ENCODE results near the gene FXYD1. TPM values are rescaled to one million over a fixed set of nuclear protein-coding genes. Genes with fewer than 3 reads are reported as not detected.

FXYD1 gene
- total and polyA plus RNA-seq, 2 donors (not counting 3 experiments of a cell fraction or from before 2014, with no cell fraction given) = not detected

DNA sequence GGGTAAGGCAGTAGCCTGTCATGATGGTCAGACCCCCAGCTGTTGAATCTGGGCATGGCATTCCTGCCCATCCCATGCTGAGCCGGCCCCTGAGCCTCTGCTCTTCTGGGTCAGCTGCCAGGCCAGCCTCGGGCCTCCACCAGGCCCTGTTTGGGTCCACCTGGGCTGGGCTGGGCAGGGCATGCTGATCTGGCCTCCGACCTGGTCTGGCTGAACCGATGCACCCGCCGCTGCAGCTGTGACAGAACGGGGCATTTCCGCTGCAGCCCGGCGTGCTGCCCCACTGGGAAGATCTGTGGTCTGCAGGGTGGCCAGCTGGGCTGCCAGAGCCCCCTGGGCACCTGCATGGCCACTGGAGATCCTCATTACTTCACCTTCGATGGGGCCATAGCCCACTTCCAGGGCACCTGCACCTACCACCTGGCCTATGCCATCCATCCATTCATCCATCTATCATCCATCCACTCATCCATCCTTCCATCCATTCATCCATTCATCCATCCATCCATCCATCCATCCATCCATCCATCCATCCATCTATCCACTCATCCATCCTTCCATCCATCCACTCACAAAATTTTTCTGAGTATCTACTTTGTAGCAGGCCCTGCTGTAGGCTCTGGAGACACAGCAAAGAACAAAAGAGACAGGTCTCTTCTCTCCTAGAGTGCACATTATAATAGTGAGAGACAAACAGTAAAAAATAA lies 44.5 kb upstream of the FXYD1 start:
- Histone ChIP-seq H2AFZ (ENCODE audit: low read depth, low read length) (no peak overlapping the region), H3K4me2 (ENCODE audit: insufficient read depth, low read length) (no peak overlapping the region), H3K4me3 (replicated peaks in 1 of 3; ENCODE audit: insufficient read depth in 1 of 3, low read depth in 1 of 3, low read length in 3 of 3) (no peak overlapping the region), H3K27ac (ENCODE audit: insufficient read depth, low read depth, low read length) (no peak overlapping the region), H3K9me3 (replicated peaks; ENCODE audit: control insufficient read depth, insufficient read depth, low read length) (no peaks in the 10 kb centered on the region), H3K79me2 (ENCODE audit: control insufficient read depth, insufficient read depth, low read length) (no peaks in the 10 kb centered on the region), H3K9me1 (replicated peaks; ENCODE audit: control insufficient read depth, extremely low read depth, insufficient read depth, low read length) (no peaks in the 10 kb centered on the region), H3K9ac (replicated peaks; ENCODE audit: extremely low read depth, insufficient read depth, low read length) (no peak overlapping the region), H3K27me3 (ENCODE audit: control insufficient read depth in 2 of 2, insufficient read depth in 2 of 2, low read length in 2 of 2) (peaks cover 1 to 2% of the 10 kb centered on the region in 2 experiments), H4K20me1 (replicated peaks; ENCODE audit: control insufficient read depth, extremely low read depth, insufficient read depth, low read length) (no peaks in the 10 kb centered on the region), H3K36me3 (ENCODE audit: control insufficient read depth in 2 of 2, extremely low read depth in 1 of 2, insufficient read depth in 2 of 2, low read length in 2 of 2) (no peaks in the 10 kb centered on the region), H3K4me1 (ENCODE audit: control insufficient read depth, extremely low read depth, insufficient read depth, low read length) (no peaks in the 10 kb centered on the region)
- dilution Hi-C loops (cut with MboI; ENCODE audit: extremely low pct_ligation_motif_present, low sequenced_read_pairs) (no loop called here), intact Hi-C loops (cut with micrococcal nuclease) (no loop called here)
- ChIA-PET POLR2A (no interaction called here), CTCF (no interaction called here)
- BruUV-seq (replicated peaks) = no TSS peak
- TF ChIP-seq, protein P1, sequence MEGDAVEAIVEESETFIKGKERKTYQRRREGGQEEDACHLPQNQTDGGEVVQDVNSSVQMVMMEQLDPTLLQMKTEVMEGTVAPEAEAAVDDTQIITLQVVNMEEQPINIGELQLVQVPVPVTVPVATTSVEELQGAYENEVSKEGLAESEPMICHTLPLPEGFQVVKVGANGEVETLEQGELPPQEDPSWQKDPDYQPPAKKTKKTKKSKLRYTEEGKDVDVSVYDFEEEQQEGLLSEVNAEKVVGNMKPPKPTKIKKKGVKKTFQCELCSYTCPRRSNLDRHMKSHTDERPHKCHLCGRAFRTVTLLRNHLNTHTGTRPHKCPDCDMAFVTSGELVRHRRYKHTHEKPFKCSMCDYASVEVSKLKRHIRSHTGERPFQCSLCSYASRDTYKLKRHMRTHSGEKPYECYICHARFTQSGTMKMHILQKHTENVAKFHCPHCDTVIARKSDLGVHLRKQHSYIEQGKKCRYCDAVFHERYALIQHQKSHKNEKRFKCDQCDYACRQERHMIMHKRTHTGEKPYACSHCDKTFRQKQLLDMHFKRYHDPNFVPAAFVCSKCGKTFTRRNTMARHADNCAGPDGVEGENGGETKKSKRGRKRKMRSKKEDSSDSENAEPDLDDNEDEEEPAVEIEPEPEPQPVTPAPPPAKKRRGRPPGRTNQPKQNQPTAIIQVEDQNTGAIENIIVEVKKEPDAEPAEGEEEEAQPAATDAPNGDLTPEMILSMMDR (IDR thresholded peaks at IDR 0.05; ENCODE audit: extremely low read depth in 1 of 2, insufficient read depth in 1 of 2, low read depth in 1 of 2, low read length in 2 of 2) = no peak
- TF ChIP-seq MAX (IDR thresholded peaks at IDR 0.05; ENCODE audit: insufficient read depth, insufficient read length) (no peak), MYC (IDR thresholded peaks at IDR 0.05; ENCODE audit: low read depth, low read length) (no peak), JUN (IDR thresholded peaks at IDR 0.05; ENCODE audit: borderline replicate concordance, insufficient read depth, insufficient read length, low read depth) (no peak), FOS (IDR thresholded peaks at IDR 0.05; ENCODE audit: borderline replicate concordance, insufficient read depth, low read length) (no peak), POLR2AphosphoS5 (IDR thresholded peaks at IDR 0.05; ENCODE audit: insufficient read depth, low read depth, low read length) (no peak), POLR2A (IDR thresholded peaks at IDR 0.05; ENCODE audit: low read depth, low read length) (no peak), EZH2 (IDR thresholded peaks at IDR 0.05; ENCODE audit: borderline replicate concordance, low read depth, low read length, severe bottlenecking) (no peak), GATA2 (IDR thresholded peaks at IDR 0.05; ENCODE audit: insufficient read depth, insufficient read length, low read depth, low read length) (no peak)
- FAIRE-seq (no peak), DNase-seq (ENCODE audit: low read depth, low spot score) (no peak)
